LoVo (cell line): ENCODE data around the gene LCE2A.
"Not testable (repeated sequence)": the region's sequence is repeated elsewhere in the genome, so short reads cannot be mapped to it uniquely, and the experiment has no call there.

Experiments used
- DNase-seq: peaks from one replicate; pipeline ENCODE4 v3.0.0-alpha.2; 2016; ENCODE audit warnings: low spot score

The LCE2A gene

GRCh38 chr1:152697701-152698600 is at the start of gene LCE2A:
Gene LCE2A (plus strand): TSS chr1:152698345. CDS start chr1:152698902, 557 bp downstream.
- no peak for DNase-seq

- DNase-seq, result peak; percentile 43
Observed at GRCh38 chr1:152654110-152654509, 44.0 kb upstream of the LCE2A start.

GRCh38 chr1:152656459-152656858 is 41.7 kb upstream of the LCE2A start:
- DNase-seq, result no peak

GRCh38 chr1:152657677-152658076 is 40.5 kb upstream of the LCE2A start:
- no peak for DNase-seq

GRCh38 chr1:152658649-152659048 is 39.5 kb upstream of the LCE2A start:
- no peak for DNase-seq

- DNase-seq, result no peak
Observed at GRCh38 chr1:152663098-152663497, 35.0 kb upstream of the LCE2A start, which contains the start of gene LCE2D. Gene LCE2D (plus strand): TSS chr1:152663380. CDS start chr1:152664106, 726 bp downstream.

GRCh38 chr1:152666171-152666570 is 32.0 kb upstream of the LCE2A start:
- not testable (repeated sequence) for DNase-seq

- DNase-seq, result no peak
Observed at GRCh38 chr1:152667648-152668047, 30.5 kb upstream of the LCE2A start.

- no peak for DNase-seq
Observed at GRCh38 chr1:152673016-152673415, 25.1 kb upstream of the LCE2A start.

- DNase-seq, result not testable (repeated sequence)
Observed at GRCh38 chr1:152674983-152675382, 23.2 kb upstream of the LCE2A start, which contains the start of gene LCE2C. Gene LCE2C (plus strand): TSS chr1:152675279. CDS start chr1:152676016, 737 bp downstream.

GRCh38 chr1:152679459-152679858 is 18.7 kb upstream of the LCE2A start:
- no peak for DNase-seq

- no peak for DNase-seq
Observed at GRCh38 chr1:152681616-152682015, 16.5 kb upstream of the LCE2A start.

GRCh38 chr1:152683846-152684245 is 14.3 kb upstream of the LCE2A start:
- no peak for DNase-seq

- DNase-seq, result not testable (repeated sequence)
Observed at GRCh38 chr1:152685823-152686222, 12.3 kb upstream of the LCE2A start, which contains the start of gene LCE2B. Gene LCE2B (plus strand): TSS chr1:152686123. CDS start chr1:152686844, 721 bp downstream.

GRCh38 chr1:152699746-152700145 is 1.6 kb downstream of the LCE2A start:
- no peak for DNase-seq

- DNase-seq, result no peak
Observed at GRCh38 chr1:152707860-152708259, 9.7 kb downstream of the LCE2A start, which contains the start of gene LCE4A. Gene LCE4A (plus strand): TSS chr1:152708160. CDS start chr1:152709076, 916 bp downstream.

GRCh38 chr1:152718238-152718637 is 20.1 kb downstream of the LCE2A start:
- no peak for DNase-seq

- no peak for DNase-seq
Observed at GRCh38 chr1:152725261-152725660, 27.1 kb downstream of the LCE2A start.

GRCh38 chr1:152728986-152729385 is 30.8 kb downstream of the LCE2A start:
- DNase-seq, result no peak

- no peak for DNase-seq
Observed at GRCh38 chr1:152735648-152736047, 37.5 kb downstream of the LCE2A start.

GRCh38 chr1:152737997-152738396 is 39.9 kb downstream of the LCE2A start:
- no peak for DNase-seq

GRCh38 chr1:152739841-152740240 is 41.7 kb downstream of the LCE2A start:
- DNase-seq, result no peak

GRCh38 chr1:152741656-152742055 is 43.5 kb downstream of the LCE2A start:
- DNase-seq, result no peak
